Heart right ventricle (tissue), 16 donors: Measurements from ENCODE around the gene NFILZ. TPM values are rescaled to one million over a fixed set of nuclear protein-coding genes. Genes with fewer than 3 reads are reported as not detected.
"Not testable (repeated sequence)": the region's sequence is repeated elsewhere in the genome, so short reads cannot be mapped to it uniquely, and the experiment has no call there.

ENCODE experiments used
- ATAC-seq, 8 donors: fragments of 200-7000 bp; cut with Tn5 transposase; one replicate each; pipeline ENCODE4 v1.9.1; 2020; ENCODE audit warnings: mild to moderate bottlenecking in 8 of 8, moderate library complexity in 8 of 8, moderate number of reproducible peaks in 1 of 8
- DNase-seq, 2 donors: peaks; one replicate each; pipeline ENCODE4 v3.0.0-alpha.2; 2020
- H3K27ac ChIP-seq, 10 donors: fragments of 200-600 bp; sonication (generic) in 2 of 10; one replicate each; pipeline versions ENCODE4 v1.5.0 to v1.8.0; 2020 to 2022; ENCODE audit warnings: mild to moderate bottlenecking in 3 of 10
- H3K27me3 ChIP-seq, 7 donors: fragments of 200-600 bp; one replicate each; pipeline ENCODE4 v1.8.0; 2021 to 2022; ENCODE audit warnings: mild to moderate bottlenecking in 2 of 7
- H3K36me3 ChIP-seq, 9 donors: fragments of 200-600 bp; sonication (generic) in 1 of 9; one replicate each; pipeline versions ENCODE4 v1.5.0 to v1.8.0; 2020 to 2022; ENCODE audit warnings: mild to moderate bottlenecking in 2 of 9
- H3K4me1 ChIP-seq, 9 donors: fragments of 200-600 bp; sonication (generic) in 1 of 9; one replicate each; pipeline versions ENCODE4 v1.5.0 to v1.8.0; 2020 to 2022; ENCODE audit warnings: mild to moderate bottlenecking in 4 of 9
- H3K4me3 ChIP-seq, 10 donors: fragments of 200-600 bp; sonication (generic) in 2 of 10; one replicate each; pipeline versions ENCODE4 v1.5.0 to v1.8.0; 2020 to 2022; ENCODE audit warnings: mild to moderate bottlenecking in 7 of 10, moderate library complexity in 2 of 10
- H3K9me3 ChIP-seq, 11 donors: fragments of 200-600 bp in 10 of 11; sonication (generic) in 2 of 11; one replicate each; pipeline versions ENCODE4 v1.5.0 to v1.8.0; 2013 to 2022; ENCODE audit warnings: mild to moderate bottlenecking in 2 of 11, control low read depth in 1 of 11, moderate library complexity in 1 of 11
- CTCF ChIP-seq, 9 donors: fragments of 200-600 bp; sonication (generic) in 2 of 9; IDR thresholded peaks; one replicate each; pipeline versions ENCODE4 v1.5.0 to v1.8.0; 2021 to 2022; ENCODE audit warnings: antibody characterized with exemption in 9 of 9, mild to moderate bottlenecking in 5 of 9, moderate library complexity in 1 of 9
- WGBS, 2 donors: extraction: QIAGEN DNeasy Blood & Tissue Kit; methylation state at CpG; one replicate each; pipeline ENCODE4 v1.1.7; 2013; ENCODE audit warnings: inconsistent platforms in 1 of 2; 5-methylcytosine and 5-hydroxymethylcytosine counted together
- intact Hi-C, 10 donors: fragments of 100-400 bp; cut with DNase I; formaldehyde crosslinking; loops; one replicate each; pipeline versions ENCODE4 v1.11.1 to v1.14.2; 2022
- polyA plus RNA-seq, 2 donors: library from polyadenylated mRNA; stranded (reverse); fragments of 200-250 nt; gene quantifications; one replicate each; pipeline ENCODE4 v1.2.3, GENCODE V29; 2013
- total RNA-seq, 10 donors: library from RNA; stranded (reverse); fragmentation: NEBNext Ultra II Directional in 3 of 10; extraction: Animal tissue kit (Norgen Biotek cat#: 25700) in 3 of 10; gene quantifications; one replicate each; pipeline versions ENCODE4 v1.2.1 to v1.2.4, GENCODE V29; 2021 to 2023
- donor health status: Arrhythmogenic right ventricular cardiomyopathy.
- donor health status: ischemic (EF 13 %, LVEDD 7.1; RV severe dilation, severe dysfunction).
- donor health status: healthy with polysubstance abuse.
- donor health status: DM: no; HTN: yes; CAD: no.
- donor health status: DM: no; HTN: no; CAD: no.
- donor health status: ischemic (EF 25% LVEDD 6.9; RV normal size, moderate dysfunction).
- donor health status: ischemic (EF 25% LVEDD 5.7; RV mildly dilated, moderate dysfunction).
- donor health status: healthy.
- donor health status: DM: yes; HTN: yes; CAD: no.
- donor health status: Ischemic cardiomyopathy.
- donor health status: ischemic (EF 35%, LVEDD 5.7; RV mildly dilated, moderate dysfunction).
- donor health status: nonischemic (EF 11% LVEDD 7.7; RV severe dilation, severe dysfunction).
- donor health status: DM: yes; HTN: yes; CAD: no.
- donor health status: PGD.
- donor health status: ischemic (EF 29% LVEDD 5.4; RV normal size, mild dysfunction).
- donor health status: nonischemic (EF 23%, LVEDD 6.1; RV moderate dilation, normal function).

Gene NFILZ
- total and polyA plus RNA-seq, 12 donors, result not detected

- Histone ChIP-seq H3K4me3 (no peak overlapping the region), H3K27me3 (peaks cover 0 to 32% (median 19%) of the 10 kb centered on the region in 7 donors), H3K27ac (no peak overlapping the region), H3K9me3 (no peaks in the 10 kb centered on the region), H3K36me3 (no peaks in the 10 kb centered on the region), H3K4me1 (peaks cover 0 to 10% (median 6%) of the 10 kb centered on the region in 9 donors)
- peak; percentile 73 to 95 (median 88) for TF ChIP-seq CTCF (IDR thresholded peaks at IDR 0.05)
- no peak for ATAC-seq
- intact Hi-C loops, result no loop called here
- peak in 1 of 2 donors; percentile 49 for DNase-seq
- WGBS, 2 donors, result 34 to 39% methylated on average over 23 of the region's 23 CpGs
These were observed 14.4 kb upstream of the NFILZ start for GRCh38 chr19:8615813-8616596.

- Histone ChIP-seq H3K27ac (no peak overlapping the region), H3K4me3 (no peak overlapping the region), H3K4me1 (peaks cover 0 to 4% (median under 1%) of the 10 kb centered on the region in 9 donors), H3K36me3 (no peaks in the 10 kb centered on the region), H3K27me3 (peaks cover 0 to 36% (median 22%) of the 10 kb centered on the region in 7 donors), H3K9me3 (no peaks in the 10 kb centered on the region)
- intact Hi-C loops, result no loop called here
- TF ChIP-seq CTCF (IDR thresholded peaks at IDR 0.05), result no peak
- no peak for DNase-seq
- WGBS, 2 donors, result 71 to 72% methylated on average over 6 of the region's 6 CpGs
- ATAC-seq, result no peak
These were observed 13.6 kb upstream of the NFILZ start for GRCh38 chr19:8616861-8617260.

GRCh38 chr19:8617325-8617724 is 13.1 kb upstream of the NFILZ start:
- H3K4me1 ChIP-seq, H3K4me3 ChIP-seq, H3K9me3 ChIP-seq, DNase-seq, ATAC-seq, intact Hi-C loops, H3K36me3 ChIP-seq, H3K27ac ChIP-seq: not testable (repeated sequence)
- peaks cover 0 to 36% (median 22%) of the 10 kb centered on the region in 7 donors for H3K27me3 ChIP-seq
- 65 to 70% methylated on average over 15 of the region's 15 CpGs for WGBS, 2 donors

GRCh38 chr19:8617984-8618383 is 12.4 kb upstream of the NFILZ start:
- WGBS, 2 donors, result 78 to 79% methylated on average over 4 of the region's 4 CpGs
- DNase-seq (no peak), ATAC-seq (no peak)
- Histone ChIP-seq H3K27me3 (peaks cover 0 to 36% (median 22%) of the 10 kb centered on the region in 7 donors), H3K4me1 (peaks cover 0 to 4% (median 0%) of the 10 kb centered on the region in 9 donors), H3K4me3 (no peak overlapping the region), H3K27ac (no peak overlapping the region), H3K36me3 (no peaks in the 10 kb centered on the region), H3K9me3 (no peaks in the 10 kb centered on the region)
- intact Hi-C loops, result no loop called here
- no peak for TF ChIP-seq CTCF (IDR thresholded peaks at IDR 0.05)

- DNase-seq (no peak), ATAC-seq (no peak)
- Histone ChIP-seq H3K9me3 (no peaks in the 10 kb centered on the region), H3K27ac (no peak overlapping the region), H3K36me3 (no peaks in the 10 kb centered on the region), H3K4me1 (peaks cover 0 to 4% (median 0%) of the 10 kb centered on the region in 9 donors), H3K27me3 (peaks cover 0 to 36% (median 22%) of the 10 kb centered on the region in 7 donors), H3K4me3 (no peak overlapping the region)
- WGBS, 2 donors, result 55 to 56% methylated on average over 8 of the region's 8 CpGs
- intact Hi-C loops, result no loop called here
- TF ChIP-seq CTCF (IDR thresholded peaks at IDR 0.05), result no peak
These were observed 11.7 kb upstream of the NFILZ start for GRCh38 chr19:8618751-8619150.
